CD14-positive monocyte (primary cell): ENCODE measurements around the gene UGT1A10. TPM values are rescaled to one million over a fixed set of nuclear protein-coding genes. Genes with fewer than 3 reads are reported as not detected.

Source experiments
- DNase-seq, 3 donors: peaks; one replicate each; pipeline ENCODE4 v3.0.0-alpha.2; 2011 to 2022
- H2AFZ ChIP-seq: 2 replicates; pipeline ENCODE4 v1.6.0; 2012; ENCODE audit warnings: mild to moderate bottlenecking, low read depth, low read length, inconsistent platforms; ENCODE audit not compliant: insufficient read depth, poor library complexity, severe bottlenecking
- H3K27ac ChIP-seq, 2 donors: 1 replicate in 1 of 2; 2 replicates in 1 of 2; pipeline ENCODE4 v1.5.1; 2012 to 2013; ENCODE audit warnings: low read length in 2 of 2, control low read depth in 1 of 2, inconsistent platforms in 1 of 2, low read depth in 1 of 2, mild to moderate bottlenecking in 1 of 2
- H3K27me3 ChIP-seq, 2 donors: one replicate each; pipeline versions ENCODE4 v1.6.0 to v1.6.1; 2011 to 2013; ENCODE audit warnings: low read length in 2 of 2; ENCODE audit not compliant: control insufficient read depth in 2 of 2, insufficient read depth in 2 of 2
- H3K36me3 ChIP-seq, 2 donors: replicated peaks in 1 of 2; 1 replicate in 1 of 2; 2 replicates in 1 of 2; pipeline versions ENCODE4 v1.5.1 to v1.6.1; 2012 to 2013; ENCODE audit warnings: low read length in 2 of 2, control low read depth in 1 of 2, inconsistent platforms in 1 of 2, mild to moderate bottlenecking in 1 of 2; ENCODE audit not compliant: insufficient read depth in 2 of 2, control insufficient read depth in 1 of 2
- H3K4me1 ChIP-seq, 2 donors: 1 replicate in 1 of 2; 2 replicates in 1 of 2; pipeline versions ENCODE4 v1.5.1 to v1.6.1; 2012 to 2013; ENCODE audit warnings: low read length in 2 of 2, control low read depth in 1 of 2, inconsistent platforms in 1 of 2, mild to moderate bottlenecking in 1 of 2, moderate library complexity in 1 of 2; ENCODE audit not compliant: insufficient read depth in 2 of 2, control insufficient read depth in 1 of 2
- H3K4me2 ChIP-seq: replicated peaks from 2 replicates; pipeline ENCODE3; 2012; ENCODE audit warnings: low read length, moderate library complexity, mild to moderate bottlenecking; ENCODE audit not compliant: poor library complexity, severe bottlenecking; ENCODE audit errors: extremely low read depth
- H3K4me3 ChIP-seq, 3 experiments: fragments of 200-600 bp in 1 of 3; sonication (generic) in 1 of 3; replicated peaks in 1 of 3; 1 replicate in 2 of 3; 2 replicates in 1 of 3; pipeline ENCODE4 v1.5.1; 2011 to 2013; ENCODE audit warnings: low read length in 3 of 3, mild to moderate bottlenecking in 3 of 3, control low read depth in 2 of 3, low read depth in 2 of 3, inconsistent platforms in 1 of 3, moderate library complexity in 1 of 3
- H3K79me2 ChIP-seq: 2 replicates; pipeline ENCODE4 v1.6.0; 2012; ENCODE audit warnings: mild to moderate bottlenecking, control low read depth, inconsistent platforms, low read length, moderate library complexity; ENCODE audit not compliant: insufficient read depth
- H3K9ac ChIP-seq: 2 replicates; pipeline ENCODE4 v1.6.0; 2017; ENCODE audit warnings: low read length, mild to moderate bottlenecking; ENCODE audit not compliant: insufficient read depth, poor library complexity, severe bottlenecking
- H3K9me3 ChIP-seq, 2 donors: replicated peaks in 1 of 2; 1 replicate in 1 of 2; 2 replicates in 1 of 2; pipeline versions ENCODE4 v1.5.1 to v1.6.1; 2012 to 2013; ENCODE audit warnings: low read length in 2 of 2, control low read depth in 1 of 2; ENCODE audit not compliant: control insufficient read depth in 1 of 2, insufficient read depth in 1 of 2
- H4K20me1 ChIP-seq: 2 replicates; pipeline ENCODE4 v1.6.0; 2012; ENCODE audit warnings: mild to moderate bottlenecking, low read length, control low read depth, moderate library complexity; ENCODE audit not compliant: insufficient read depth
- H3K27ac Mint-ChIP-seq, 7 donors: one replicate each; pipeline ENCODE4 v1.8.0; 2020; ENCODE audit warnings: mild to moderate bottlenecking in 7 of 7, mixed read lengths in 7 of 7, moderate library complexity in 6 of 7, inconsistent platforms in 2 of 7
- H3K27me3 Mint-ChIP-seq, 3 donors: one replicate each; pipeline ENCODE4 v1.8.0; 2021 to 2022; ENCODE audit warnings: low read depth in 3 of 3, mild to moderate bottlenecking in 3 of 3, mixed read lengths in 3 of 3, moderate library complexity in 3 of 3, inconsistent platforms in 1 of 3
- H3K36me3 Mint-ChIP-seq, 2 donors: one replicate each; pipeline ENCODE4 v1.8.0; 2020; ENCODE audit warnings: mixed read lengths in 2 of 2, inconsistent platforms in 1 of 2, mild to moderate bottlenecking in 1 of 2
- H3K4me1 Mint-ChIP-seq: one replicate; pipeline ENCODE4 v1.8.0; 2020; ENCODE audit warnings: mild to moderate bottlenecking, mixed read lengths
- H3K4me3 Mint-ChIP-seq, 2 donors: one replicate each; pipeline ENCODE4 v1.8.0; 2020; ENCODE audit warnings: mild to moderate bottlenecking in 2 of 2, mixed read lengths in 2 of 2, moderate library complexity in 1 of 2
- H3K9me3 Mint-ChIP-seq, 7 donors: one replicate each; pipeline ENCODE4 v1.8.0; 2020 to 2022; ENCODE audit warnings: mixed read lengths in 7 of 7, mild to moderate bottlenecking in 6 of 7, moderate library complexity in 6 of 7, inconsistent platforms in 2 of 7
- CTCF ChIP-seq: fragments of 200-600 bp; IDR thresholded peaks from one replicate; pipeline ENCODE4 v1.8.0; 2022; ENCODE audit warnings: antibody characterized with exemption, mild to moderate bottlenecking
- WGBS: methylation state at CpG from one replicate; pipeline ENCODE4 v1.1.5; 2013; ENCODE audit warnings: missing lambda C conversion rate; ENCODE audit not compliant: insufficient coverage; 5-methylcytosine and 5-hydroxymethylcytosine counted together
- intact Hi-C, 2 donors: fragments of 100-400 bp; cut with micrococcal nuclease; formaldehyde crosslinking; loops; one replicate each; pipeline versions ENCODE4 v1.15.0 to v1.15.1; 2023
- polyA plus RNA-seq, 3 donors: library from polyadenylated mRNA; depleted of rRNA in 1 of 3; unstranded in 2 of 3; stranded (reverse) in 1 of 3; fragments of 300-500 nt in 2 of 3; fragments of >200 nt in 1 of 3; fragmentation: Illumina TruSeq in 2 of 3; gene quantifications; 1 replicate in 2 of 3; 2 replicates in 1 of 3; pipeline ENCODE4 v1.2.3, GENCODE V29; 2012 to 2021

UGT1A10 gene
- polyA plus RNA-seq, 3 donors = not detected

- Mint-ChIP-seq H3K4me1 (no peaks in the 10 kb centered on the region), H3K27ac (no peak overlapping the region), H3K4me3 (no peak overlapping the region), H3K27me3 (no peaks in the 10 kb centered on the region), H3K36me3 (no peaks in the 10 kb centered on the region), H3K9me3 (peaks cover 0 to 2% (median 0%) of the 10 kb centered on the region in 7 donors)
- Histone ChIP-seq H3K9ac (no peak overlapping the region), H3K4me3 (no peak overlapping the region), H4K20me1 (no peaks in the 10 kb centered on the region), H2AFZ (no peak overlapping the region), H3K4me2 (no peak overlapping the region), H3K4me1 (no peaks in the 10 kb centered on the region), H3K79me2 (no peaks in the 10 kb centered on the region), H3K36me3 (no peaks in the 10 kb centered on the region), H3K27me3 (no peaks in the 10 kb centered on the region), H3K9me3 (no peaks in the 10 kb centered on the region), H3K27ac (no peak overlapping the region)
- no CpG with 5 or more reads among the region's 4 CpGs for WGBS
- DNase-seq = no peak
- intact Hi-C loops = no loop called here
- no peak for TF ChIP-seq CTCF
These were observed 38.7 kb downstream of the UGT1A10 start for GRCh38 chr2:233674995-233675394.

- Histone ChIP-seq H3K27ac (no peak overlapping the region), H3K79me2 (no peaks in the 10 kb centered on the region), H3K27me3 (no peaks in the 10 kb centered on the region), H3K4me1 (no peaks in the 10 kb centered on the region), H2AFZ (no peak overlapping the region), H3K4me3 (no peak overlapping the region), H3K36me3 (no peaks in the 10 kb centered on the region), H3K4me2 (no peak overlapping the region), H4K20me1 (no peaks in the 10 kb centered on the region), H3K9me3 (no peaks in the 10 kb centered on the region), H3K9ac (no peak overlapping the region)
- no peak overlapping the region for H3K27ac Mint-ChIP-seq
- H3K36me3 Mint-ChIP-seq = no peaks in the 10 kb centered on the region
- no peak overlapping the region for H3K4me3 Mint-ChIP-seq
- H3K27me3 Mint-ChIP-seq = peaks cover 0 to 4% (median 0%) of the 10 kb centered on the region in 3 donors
- TF ChIP-seq CTCF = no peak
- H3K4me1 Mint-ChIP-seq = no peaks in the 10 kb centered on the region
- peaks cover 0 to 1% (median 0%) of the 10 kb centered on the region in 7 donors for H3K9me3 Mint-ChIP-seq
- no peak for DNase-seq
- WGBS = 88% methylated on average over 1 of the region's 2 CpGs
- intact Hi-C loops = no loop called here
These were observed 39.8 kb downstream of the UGT1A10 start for GRCh38 chr2:233676046-233676445.
